Loucy (cell line): ENCODE results near the gene FRS2.
"Not testable (repeated sequence)": the region's sequence is repeated elsewhere in the genome, so short reads cannot be mapped to it uniquely, and the experiment has no call there.

Source experiments
- EZH2phosphoT487 ChIP-seq: fragments of 200-600 bp; IDR thresholded peaks from 2 replicates; pipeline ENCODE4 v1.6.1; 2018; ENCODE audit warnings: antibody characterized with exemption, mild to moderate bottlenecking, moderate library complexity, borderline replicate concordance
- TF ChIP-seq, protein P1 (sequence below): fragments of 200-600 bp; sonication (generic); conservative IDR thresholded peaks from 2 replicates; pipeline ENCODE4 v1.5.1; 2014; ENCODE audit warnings: mild to moderate bottlenecking, antibody characterized with exemption, low read length

GRCh38 chr12:69603556-69603955 is 133.4 kb downstream of the FRS2 start:
- not testable (repeated sequence) for TF ChIP-seq EZH2phosphoT487
- TF ChIP-seq, protein P1, sequence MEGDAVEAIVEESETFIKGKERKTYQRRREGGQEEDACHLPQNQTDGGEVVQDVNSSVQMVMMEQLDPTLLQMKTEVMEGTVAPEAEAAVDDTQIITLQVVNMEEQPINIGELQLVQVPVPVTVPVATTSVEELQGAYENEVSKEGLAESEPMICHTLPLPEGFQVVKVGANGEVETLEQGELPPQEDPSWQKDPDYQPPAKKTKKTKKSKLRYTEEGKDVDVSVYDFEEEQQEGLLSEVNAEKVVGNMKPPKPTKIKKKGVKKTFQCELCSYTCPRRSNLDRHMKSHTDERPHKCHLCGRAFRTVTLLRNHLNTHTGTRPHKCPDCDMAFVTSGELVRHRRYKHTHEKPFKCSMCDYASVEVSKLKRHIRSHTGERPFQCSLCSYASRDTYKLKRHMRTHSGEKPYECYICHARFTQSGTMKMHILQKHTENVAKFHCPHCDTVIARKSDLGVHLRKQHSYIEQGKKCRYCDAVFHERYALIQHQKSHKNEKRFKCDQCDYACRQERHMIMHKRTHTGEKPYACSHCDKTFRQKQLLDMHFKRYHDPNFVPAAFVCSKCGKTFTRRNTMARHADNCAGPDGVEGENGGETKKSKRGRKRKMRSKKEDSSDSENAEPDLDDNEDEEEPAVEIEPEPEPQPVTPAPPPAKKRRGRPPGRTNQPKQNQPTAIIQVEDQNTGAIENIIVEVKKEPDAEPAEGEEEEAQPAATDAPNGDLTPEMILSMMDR, result not testable (repeated sequence)
